CD4-positive, alpha-beta T cell treated with Interleukin-15 for 4 hours (primary cell): ENCODE data around the gene MRPL14.

Experiments
- DNase-seq: peaks from one replicate; pipeline ENCODE4 v3.0.0-alpha.2; 2020; ENCODE audit warnings: low spot score

MRPL14 gene

GRCh38 chr6:44078827-44079671, 48.2 kb downstream of the MRPL14 start:
- DNase-seq = peak; percentile 76

DNA sequence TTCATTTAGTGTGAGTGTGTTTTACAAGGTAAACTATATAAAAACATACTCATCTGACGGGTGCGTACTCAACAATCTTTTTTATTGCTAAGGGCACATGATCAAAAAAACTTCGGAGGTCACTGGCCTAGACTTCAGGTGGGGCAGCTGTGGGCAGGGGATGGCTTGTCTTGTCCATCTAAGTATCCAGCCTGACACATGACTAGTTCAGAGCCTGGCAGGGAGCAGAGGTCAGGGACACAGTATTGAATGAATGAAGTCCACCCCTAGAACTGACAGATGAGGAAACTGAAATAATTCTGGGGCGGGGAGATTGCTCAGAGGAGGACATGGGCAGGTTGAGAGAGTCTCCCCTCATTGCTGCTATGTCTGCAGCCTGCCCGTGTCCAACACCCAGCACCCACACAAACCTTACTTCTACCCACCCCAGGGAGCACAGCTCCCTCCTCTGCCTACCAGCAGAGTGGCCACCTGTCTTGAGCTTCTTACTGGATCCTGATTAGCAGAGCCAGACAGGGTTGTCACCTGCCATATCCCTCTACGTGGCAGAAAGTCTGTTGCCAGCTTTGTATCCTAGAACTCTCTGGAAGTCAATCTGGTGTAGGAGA, 48.9 kb downstream of the MRPL14 start:
- DNase-seq = no peak

DNA sequence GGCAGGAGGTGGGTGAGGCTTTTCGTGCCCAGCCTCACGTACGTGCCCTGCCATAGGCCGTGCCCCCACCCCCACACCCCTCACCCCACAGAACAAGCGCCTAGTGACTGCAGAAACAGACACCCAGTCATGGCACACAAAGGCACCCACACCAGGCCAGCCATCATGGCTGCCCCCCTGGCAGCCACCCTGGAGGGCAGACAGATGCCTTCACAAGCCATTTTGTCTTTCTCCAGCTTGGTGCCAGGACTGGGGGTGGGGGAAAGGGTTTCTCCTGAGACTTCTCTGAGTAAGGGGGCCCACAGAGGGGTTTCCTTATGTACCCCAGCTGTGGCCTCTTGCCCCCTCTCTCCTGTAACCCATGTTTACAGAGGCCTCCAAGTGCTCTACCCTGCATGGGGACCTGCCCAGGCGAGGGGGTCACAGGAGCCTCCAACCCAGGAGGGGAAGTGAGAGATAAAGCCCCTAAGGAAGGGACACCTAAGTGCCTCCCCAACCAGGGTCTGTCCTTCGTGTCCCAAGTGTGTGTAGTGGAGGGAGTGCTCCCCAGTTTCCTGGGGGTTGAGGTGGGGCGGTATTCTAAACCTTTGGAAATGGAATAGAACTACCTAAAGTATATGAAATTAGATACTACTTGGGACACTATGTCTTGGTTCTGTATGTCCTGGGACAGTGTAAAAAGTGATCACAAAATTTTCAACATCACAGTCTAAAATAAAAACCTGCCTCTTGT, 49.9 kb downstream of the MRPL14 start:
- no peak for DNase-seq

DNA sequence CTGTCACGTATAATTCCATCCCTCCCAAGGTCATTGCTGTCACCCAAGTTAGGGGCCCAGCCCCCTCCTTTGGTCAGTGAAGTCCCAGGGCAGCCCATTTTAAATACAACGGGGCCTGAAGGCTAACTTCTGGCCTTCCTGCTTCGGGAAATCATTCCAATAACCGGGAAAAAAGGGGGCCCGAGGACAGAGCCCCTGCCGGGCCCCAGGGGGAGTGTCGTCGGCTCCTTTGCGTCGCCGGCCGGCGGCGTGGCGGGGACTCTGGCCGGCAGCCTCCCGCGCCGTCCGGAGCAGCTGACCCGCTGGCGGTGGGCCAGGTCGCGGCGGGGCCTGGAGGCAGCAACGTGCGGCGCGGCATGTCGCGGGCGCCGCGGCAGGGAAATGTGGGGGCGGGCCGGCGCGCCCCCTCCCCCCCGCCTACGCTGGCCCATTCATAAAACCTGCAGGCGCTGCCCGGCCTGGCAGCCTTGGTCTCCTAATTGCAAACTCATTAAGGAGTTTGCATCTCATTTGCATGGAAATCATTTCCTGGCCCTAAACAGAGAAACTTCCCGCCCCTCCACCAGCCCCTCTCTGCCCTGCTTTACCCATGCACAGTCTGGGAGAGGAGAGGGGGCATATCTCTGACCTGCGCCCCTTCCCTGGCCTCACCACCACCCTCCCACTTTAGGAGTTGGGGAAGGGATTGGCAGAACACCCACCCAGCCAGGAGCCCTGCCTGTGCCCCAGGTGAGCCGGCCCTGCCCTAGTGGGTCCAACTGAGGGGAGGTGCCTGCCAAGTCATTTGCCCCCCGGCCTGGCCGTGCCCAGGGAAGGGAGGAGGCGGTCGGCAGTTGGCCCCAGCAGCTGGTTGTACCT, 50.7 kb downstream of the MRPL14 start:
- DNase-seq = no peak

DNA sequence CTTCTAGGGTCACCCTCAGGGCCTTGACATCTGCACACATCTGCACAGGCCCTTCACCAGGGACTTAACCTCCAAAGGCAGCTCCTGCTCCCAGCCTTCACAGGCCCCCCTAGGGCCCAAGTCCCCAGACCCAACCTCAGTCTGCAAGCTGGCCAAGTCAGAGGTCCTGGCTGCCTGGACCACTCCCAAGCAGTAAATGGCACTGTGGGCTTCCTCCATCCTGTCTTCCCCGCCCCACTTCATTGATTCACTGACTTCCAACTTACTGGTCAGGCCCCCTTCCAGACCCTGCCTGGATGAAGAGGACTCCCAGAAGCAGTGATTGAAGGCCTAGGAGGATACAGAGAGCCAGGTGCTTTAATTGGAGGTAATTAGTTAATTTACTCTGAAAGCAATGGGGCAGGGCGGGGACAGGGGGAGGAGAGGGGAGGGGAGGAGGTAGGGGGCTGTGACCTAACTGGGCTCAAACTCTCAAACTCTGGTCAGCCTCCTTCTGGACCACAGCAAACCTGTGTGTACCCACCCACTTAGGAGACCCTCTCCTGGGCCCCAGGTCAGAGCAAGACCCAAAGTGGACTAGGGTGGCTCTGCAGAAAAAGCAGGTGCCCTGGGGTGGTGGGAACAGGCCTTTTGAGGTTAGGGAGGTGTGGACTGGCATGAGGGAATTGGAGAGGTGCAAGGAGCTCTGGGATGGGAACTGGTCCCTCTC, 51.5 kb downstream of the MRPL14 start:
- no peak for DNase-seq

GRCh38 chr6:44074813-44075646, 52.2 kb downstream of the MRPL14 start:
- DNase-seq = no peak

- DNase-seq = peak; percentile 67
Measured at GRCh38 chr6:44074439-44074812, 52.8 kb downstream of the MRPL14 start.

DNA sequence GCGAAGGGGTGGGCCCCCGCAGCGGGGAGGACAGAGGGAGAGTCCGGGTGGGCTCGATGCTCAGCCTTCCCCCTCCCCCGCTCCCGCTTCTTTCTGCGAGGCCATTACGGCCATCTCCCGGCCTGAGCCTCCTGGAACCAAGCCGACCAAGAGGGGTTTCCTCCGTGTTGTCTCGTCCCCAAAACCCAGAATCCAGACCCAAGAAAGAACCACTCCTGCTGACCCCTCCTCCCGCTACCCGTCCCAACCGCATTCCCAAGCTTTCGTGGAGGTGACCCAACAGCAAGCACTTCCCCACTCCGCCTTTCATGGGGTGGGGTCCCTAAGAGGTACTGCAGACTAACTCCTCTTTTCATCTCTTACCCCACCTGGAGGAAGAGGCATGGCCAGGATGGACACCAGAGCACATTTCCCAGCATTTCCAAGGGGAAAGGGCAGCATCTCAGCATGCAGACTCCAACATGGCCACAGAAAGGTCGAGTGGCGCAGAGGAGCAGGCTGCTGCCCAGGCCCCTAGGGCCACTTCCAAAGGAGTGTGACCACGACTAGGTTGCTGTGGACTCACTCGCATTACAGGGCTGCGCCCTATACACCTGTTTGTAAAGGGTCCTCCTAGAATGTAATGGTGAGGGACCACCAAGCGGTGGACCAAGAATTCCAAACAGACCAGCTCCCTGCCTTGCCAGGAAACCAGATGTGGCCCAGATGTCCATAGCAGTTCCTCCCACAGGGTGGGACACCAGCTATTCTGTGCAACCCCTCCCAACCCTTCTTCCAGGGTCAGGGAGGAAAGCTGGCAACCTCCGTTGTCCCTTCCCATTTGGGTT, 53.4 kb downstream of the MRPL14 start:
- no peak for DNase-seq

- DNase-seq = peak; percentile 68
Measured at GRCh38 chr6:44072959-44073611, 54.2 kb downstream of the MRPL14 start.

DNA sequence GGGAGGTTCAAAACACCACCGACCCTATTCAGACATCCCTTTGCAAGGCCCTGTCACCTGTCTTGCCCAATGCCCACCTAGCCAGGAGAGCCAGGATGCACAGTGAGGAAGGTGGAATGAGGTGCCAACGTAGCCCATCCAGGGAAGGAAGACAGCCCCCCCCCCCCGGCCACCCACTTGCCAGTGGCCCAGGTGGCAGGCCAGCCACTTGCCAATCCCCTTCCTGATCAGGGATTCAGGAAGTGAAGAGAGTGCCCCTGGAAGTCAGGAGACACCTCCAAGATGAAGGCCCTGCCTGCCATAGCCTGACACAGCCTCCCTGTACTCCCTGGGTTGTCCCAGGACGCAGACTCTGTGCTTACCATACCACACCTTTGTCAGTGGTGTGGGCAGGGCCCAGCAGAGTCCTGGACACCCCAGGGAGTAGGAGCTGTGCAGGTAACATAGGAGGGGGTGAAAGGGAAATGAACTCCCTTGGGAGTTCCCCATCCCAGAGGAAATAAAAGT, 54.7 kb downstream of the MRPL14 start:
- no peak for DNase-seq

DNA sequence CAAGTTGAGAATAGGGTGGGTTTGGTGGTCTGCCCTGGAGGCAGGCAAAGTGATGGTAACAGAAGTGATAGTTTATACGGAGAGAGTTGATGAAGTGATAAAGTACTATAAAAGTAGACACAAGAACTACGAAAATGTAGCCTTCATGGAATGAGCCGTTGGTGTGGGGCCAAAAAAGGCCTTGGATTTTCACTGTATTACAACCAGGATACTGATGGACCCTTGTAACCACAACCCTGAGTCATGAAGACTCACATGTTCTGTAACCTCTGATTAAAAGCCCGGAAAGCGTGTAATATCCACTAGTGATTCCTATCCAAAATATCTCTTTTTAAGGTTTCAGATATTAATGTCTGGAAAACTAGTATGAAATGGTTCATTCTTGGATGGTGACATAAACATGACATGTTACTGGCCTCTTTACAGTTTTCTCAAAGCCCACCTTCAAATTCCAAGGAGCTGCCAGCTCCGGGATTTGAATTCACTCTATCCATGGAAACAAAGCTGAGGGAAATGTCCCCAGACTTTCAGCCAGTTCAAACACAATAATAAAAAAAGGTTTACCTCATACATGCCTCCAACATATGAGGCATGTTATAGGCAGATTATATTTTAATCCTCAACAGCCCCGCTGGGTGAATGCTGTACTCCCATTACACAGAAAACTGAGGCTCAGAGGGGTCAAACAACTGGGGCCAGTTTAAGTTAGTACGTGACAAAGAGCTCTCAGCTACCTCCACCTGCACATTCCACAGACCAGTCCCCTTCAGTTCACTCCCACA, 55.4 kb downstream of the MRPL14 start:
- no peak for DNase-seq

GRCh38 chr6:44068607-44069296, 58.5 kb downstream of the MRPL14 start:
- DNase-seq = no peak

DNA sequence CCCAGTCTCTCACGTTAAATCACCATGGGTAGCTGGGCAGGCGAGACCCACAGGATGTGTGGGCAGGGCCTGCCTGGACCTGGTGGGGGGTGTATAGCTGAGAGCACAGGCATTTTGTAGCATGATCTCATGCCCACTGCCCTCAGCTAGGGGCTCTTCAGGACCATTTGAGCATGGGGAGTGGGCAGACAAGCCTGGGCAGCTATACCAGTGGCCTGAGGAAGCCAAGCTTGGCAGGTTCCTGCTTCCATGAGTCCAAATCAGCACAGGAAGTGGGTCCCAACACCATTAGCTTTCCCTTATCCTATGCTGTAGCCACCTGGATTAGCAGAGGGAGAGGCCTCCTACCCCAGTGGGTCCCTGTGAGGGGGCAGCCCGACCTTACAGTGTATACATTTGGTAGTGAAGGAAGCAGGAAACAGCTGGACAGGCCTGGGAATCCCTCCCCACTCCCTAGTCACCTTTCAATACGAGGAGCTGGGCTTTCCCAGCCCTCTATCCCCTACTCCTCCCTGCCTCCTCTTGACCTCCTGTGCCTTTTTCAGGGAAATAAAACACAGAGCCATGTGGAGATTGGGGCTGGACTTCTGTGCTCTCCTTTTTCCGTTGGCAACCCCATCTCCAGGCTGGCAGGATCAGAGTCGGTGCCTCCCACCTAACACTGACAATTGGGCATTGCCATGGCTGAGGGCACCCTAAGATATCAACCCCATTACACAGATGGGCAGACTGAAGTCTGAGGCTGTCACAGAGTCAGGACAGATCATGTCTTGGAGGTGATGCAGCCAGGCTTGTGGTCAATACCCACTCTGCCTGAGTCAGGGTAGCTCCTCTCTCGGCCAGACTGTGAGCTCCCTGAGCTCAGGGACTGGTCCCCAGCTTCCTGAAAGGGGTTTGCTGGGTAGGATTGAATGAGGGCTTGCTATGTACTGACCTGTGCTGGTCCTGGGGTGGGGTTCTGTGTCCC, 59.8 kb downstream of the MRPL14 start:
- no peak for DNase-seq

- DNase-seq = no peak
Measured at GRCh38 chr6:44066394-44067172, 60.7 kb downstream of the MRPL14 start.

- no peak for DNase-seq
Measured at GRCh38 chr6:44065443-44066140, 61.7 kb downstream of the MRPL14 start.
